OCI-M2 (cell line): Measurements from ENCODE around the gene HOXD13.

ENCODE experiments used
- DNase-seq: peaks from one replicate; lab custom pipeline; 2025; ENCODE audit not compliant: unreplicated experiment; lab: John Stamatoyannopoulos, UW

HOXD13 gene

DNA sequence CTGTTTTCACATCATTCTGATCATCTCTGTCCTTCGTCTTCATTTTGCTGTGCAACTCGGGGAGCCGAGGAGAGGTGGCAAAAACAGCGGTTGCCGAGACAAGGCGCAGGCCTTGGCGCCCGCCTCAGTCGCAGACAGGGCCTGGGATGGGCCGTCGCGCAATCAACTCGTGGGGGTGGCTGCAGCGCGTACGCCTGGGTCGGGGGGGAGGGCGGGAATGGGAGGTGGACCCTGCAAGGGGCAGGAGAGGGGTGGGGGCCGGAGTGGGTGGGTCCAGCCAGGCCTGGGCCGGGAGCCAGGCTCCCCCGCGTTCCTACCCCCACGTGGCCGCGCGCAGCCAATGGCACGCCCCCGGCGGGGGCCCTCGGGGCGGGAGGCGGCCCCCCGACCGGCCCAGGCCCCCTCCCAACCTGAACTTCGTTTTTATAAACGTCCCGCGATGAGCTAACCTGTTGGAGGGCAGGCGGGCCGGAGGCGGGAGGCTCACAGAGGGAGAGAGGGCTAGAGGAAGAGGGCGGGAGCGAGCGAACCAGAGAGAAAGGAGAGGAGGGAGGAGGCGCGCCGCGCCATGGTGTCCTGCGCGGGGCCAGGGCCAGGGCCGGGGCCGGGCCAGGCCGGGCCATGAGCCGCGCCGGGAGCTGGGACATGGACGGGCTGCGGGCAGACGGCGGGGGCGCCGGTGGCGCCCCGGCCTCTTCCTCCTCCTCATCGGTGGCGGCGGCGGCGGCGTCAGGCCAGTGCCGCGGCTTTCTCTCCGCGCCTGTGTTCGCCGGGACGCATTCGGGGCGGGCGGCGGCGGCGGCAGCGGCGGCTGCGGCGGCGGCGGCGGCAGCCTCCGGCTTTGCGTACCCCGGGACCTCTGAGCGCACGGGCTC is at the start of gene HOXD13:
TSS of gene HOXD13 (plus strand) at position 452 of the 875 bp plus-strand sequence. CDS start at position 622, 170 bp downstream.
- DNase-seq: no peak

DNA sequence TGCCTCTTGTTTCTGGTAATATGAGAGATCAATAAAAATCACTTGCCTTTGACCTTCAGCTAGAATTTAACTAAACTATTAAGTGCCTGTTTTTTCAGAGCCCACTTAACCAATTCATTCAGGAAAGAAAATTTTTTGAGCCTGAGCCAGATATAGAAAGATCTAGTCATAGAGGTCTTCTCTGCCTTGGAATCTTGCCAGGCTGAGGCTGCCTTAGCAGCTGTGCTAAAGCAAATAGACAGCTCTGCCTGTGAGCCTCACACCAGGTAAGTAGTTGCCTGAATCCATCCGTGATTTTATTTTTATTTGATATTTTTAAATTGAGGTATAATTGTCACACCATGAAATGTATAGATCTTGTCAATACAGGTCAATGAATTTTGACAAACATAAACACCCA is 36.1 kb upstream of the HOXD13 start:
- DNase-seq: no peak

DNA sequence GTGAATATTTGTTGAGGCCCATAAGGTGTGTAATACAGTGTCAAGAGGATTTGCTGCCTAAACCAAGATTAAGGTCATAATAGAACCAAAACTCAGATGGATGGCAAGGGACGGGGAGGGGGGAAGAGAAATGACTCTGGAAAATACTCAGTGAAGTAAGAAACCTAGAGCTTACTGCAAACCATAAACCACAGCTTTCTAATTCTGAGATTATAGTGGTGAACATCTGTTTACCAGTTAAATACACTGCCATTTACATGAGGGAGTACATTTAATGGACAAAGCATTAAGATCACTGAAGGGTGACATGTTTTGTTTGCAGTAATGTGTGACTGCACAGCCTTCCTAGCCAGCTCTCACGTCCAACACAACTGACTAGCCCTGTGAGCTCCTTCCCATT is 28.6 kb upstream of the HOXD13 start:
- DNase-seq: no peak

DNA sequence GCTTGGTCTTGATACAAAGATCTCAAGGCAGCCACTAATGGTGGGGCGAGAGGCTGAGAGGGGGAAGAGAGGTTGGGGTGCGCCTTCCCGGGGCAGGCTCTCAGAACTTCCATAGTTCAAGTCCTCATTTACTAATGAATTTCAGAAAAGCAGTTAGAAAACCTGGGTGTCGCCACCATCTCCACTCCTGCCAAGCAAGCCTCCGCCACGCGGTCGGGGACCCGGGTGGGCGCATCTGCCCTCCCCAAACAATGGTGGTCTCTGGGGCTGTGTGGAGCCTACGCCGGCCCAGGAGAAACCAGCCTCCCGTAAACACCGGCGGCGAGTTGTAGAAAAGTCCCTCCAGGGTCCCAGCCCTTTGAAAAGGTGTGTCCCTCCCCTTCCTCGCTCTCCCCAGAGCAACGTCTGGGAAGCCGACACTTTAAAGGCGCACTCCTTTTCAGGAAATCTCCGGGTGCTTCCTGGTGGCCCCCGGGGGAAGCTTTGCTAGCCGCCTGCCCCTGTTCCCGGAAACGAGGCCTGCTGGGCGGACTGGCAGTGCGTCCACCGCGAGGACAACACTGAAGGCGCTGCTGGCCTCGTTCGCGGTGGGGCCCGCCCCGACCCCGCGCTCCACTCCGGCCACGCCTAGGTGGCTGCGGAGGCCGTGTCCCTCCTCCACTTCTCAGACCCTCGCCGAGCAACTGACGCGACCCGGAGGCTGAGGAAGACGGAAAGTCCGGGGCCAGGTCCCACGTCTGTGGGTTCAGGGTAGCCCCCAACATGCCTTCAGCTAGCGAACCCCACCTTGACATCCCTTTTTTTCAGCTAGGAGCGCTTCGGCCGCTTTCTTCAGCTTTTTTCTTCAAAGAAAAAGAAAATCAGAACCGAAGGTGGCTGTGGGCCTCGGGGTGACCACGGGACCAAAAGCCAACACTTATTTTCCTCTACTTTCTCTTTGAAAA is 25.6 kb upstream of the HOXD13 start:
- no peak for DNase-seq

DNA sequence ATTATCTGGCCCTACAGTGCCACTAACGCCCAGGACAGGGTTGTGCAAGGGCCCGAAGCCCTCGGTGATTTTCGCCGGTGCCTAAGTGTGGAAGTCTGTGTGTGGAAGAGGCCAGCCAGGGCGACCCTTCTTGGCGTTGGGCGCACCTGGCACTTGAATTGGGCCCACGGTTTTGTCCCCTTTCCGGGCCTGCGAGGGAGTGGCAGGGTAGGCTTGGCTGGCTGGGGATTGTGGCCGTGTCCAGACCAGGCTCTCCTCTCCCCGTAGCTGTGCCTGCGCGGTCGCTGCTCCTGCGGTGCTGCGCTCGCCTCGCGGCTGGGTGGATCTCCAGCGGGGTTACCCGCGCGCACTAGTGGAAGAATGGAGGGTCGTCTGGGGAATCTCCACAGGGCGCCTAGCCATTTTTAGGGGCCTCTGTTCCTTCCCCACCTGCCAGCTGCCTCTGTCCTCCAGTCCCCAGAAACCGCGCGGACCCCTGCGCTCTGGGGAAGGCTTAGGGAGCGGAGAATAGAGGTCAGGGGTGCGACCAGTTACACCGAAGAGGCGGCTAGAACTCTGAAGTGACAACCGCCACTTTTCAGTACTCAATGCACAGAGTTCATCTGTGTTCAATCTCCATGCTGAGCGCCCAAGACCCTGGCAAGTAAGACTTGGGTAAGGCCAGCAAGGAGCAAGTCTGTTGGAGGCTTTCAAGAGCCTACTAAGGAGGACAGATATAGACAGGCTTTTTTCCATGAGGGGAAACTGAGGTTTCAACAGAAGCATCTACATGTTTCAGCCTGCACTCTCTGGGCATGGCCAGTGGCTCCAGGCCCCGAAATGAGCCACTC is 24.7 kb upstream of the HOXD13 start:
- DNase-seq: no peak

DNA sequence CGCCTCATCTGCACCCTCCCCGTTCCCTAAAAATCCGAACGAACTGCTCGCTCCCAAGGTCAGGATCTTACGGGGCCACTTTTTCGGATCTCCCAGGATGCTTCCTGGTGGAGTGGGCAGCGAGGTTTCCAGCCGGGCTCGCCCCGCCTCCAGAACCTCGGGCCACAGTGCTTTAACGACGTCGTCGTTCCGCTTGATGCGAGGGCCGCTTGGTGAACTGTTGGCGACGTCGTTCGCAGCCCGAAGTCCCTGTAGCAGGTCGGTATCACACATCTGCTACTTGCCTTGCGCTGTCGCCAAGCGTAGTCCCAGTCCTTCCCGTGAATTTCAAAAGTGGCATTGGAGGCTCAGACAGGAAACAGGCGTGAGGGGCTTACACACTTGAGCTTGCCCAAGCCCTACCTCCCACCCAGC is 24.1 kb upstream of the HOXD13 start:
- DNase-seq: no peak

DNA sequence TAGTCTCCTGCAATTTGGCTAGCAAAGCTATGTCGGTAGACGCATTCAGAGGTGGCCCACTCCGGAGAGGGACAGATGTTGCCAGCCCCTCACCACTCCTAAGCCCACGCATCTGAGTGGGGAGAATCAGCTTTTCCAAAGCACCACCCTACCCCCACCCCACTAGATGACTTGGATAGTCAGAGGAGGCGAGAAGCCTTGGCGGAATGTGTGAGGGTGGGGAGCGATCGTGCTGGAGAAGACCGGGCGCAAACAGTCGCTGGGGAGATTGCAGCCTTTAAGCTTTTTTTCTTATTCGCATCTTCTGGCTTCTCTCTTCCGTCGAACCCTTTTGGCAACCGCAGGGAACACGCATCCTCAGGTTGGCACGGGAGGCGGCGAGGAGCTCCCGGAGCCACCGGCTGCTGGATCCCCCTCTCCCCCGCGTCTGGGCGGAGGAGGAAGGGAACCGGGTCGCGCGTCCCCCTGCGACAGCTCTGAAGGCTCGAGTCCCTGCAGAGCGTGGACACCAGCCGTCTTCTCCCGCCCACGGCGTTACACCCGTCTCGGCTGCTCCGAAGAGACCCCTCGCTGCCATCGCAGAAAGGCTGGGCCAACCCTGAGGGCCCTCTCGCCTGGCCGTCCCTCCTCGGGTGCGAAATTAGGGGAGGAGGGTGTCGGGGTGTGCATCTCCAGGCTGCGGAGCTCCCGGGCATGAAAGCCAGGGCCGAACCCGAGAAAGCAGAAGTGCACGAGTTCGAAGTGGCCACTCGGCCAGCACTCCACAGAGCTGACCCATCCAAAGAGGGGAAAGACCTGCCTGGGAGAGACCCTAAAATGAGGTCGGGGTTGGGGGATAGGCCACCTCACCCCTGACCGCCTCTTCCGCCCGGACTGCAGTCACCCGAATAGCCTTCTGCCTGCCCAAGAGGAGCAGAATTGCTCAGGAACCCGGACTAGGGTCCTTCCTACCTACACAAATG is 20.9 kb upstream of the HOXD13 start:
- no peak for DNase-seq

DNA sequence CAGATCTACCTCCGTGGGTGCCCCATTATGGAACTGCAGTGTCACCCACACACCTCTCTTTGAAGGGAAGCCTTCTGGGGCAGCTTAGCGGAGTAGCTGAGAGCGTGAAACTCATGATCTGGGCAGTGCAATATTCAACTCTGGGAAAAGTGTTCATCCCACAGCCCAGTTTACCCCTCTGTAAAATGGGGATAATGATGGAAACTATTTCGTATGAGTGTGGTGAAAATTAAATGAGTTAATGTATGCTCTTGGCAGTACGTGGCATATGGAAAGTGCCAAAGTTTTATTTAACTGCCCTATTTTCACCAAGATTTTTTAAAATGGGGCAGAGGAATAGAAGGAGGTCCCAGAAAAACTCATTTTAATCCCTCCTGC is 20.2 kb upstream of the HOXD13 start:
- no peak for DNase-seq

DNA sequence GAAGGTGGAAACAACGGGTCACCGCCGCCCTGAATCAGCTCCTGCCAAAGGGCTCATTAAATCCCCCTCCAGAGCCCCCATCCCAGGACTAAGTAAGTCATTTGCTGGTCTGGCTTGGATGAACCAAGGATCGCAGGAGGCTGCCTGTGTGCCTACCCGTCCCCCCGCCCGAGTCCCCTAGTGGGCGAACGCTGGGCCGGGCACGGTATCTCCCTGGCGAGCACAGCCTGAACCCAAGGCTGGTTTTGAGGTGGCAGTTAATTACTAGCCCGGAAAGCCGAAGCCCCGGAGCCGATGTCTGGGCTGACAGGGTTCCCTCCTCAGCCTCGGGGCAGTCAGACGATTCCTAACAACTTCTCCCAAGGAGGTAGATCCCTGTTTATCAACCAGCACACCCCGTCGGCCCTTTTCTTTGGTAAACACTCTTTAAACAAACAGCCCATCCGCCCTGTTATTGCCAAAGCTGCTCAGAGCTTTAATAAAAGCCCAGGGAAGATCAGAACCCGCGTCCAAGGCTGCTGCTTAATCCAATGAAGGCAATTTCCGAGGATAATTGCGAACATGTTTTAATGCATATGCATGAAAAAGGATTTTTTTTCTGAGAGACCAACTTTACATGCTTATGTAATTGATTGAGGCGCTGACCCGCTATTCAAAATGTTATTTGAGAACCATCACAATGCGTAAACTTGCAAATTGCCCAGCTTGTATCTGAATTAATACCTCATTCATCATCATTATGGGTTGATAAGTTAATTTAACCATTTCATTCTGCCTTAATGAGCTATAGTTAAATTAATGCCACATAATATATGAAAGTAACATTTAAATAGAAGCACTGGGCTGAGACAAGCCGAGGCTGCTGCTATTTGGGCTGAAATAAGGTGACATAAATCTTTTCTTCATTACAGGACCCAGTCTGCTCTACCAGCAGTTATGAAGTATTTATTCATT is 19.3 kb upstream of the HOXD13 start:
- no peak for DNase-seq

DNA sequence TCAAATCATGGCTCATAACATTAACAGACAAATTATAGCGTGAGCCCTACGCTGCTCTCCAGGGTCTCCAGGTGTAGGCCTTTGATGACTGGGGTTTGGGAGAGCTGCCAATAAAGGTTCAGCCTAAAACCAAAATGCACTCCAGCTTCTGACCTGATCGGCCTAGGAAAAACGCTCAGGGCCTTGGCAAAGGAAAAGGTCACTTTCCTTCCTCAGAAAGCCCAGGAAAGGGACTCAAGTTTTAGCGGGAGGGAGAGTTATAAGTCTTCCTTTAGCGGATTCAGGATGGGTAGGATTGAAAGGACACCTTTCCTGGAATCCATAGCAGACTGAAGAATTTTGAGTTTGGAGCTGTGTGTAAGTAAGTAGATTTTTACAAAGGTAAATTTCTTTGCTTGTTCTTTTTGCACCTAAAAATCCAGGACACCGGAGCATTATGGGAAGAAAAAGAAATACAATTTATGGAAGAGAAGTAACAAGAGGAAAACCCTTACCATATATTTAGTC is 17.5 kb upstream of the HOXD13 start:
- no peak for DNase-seq

DNA sequence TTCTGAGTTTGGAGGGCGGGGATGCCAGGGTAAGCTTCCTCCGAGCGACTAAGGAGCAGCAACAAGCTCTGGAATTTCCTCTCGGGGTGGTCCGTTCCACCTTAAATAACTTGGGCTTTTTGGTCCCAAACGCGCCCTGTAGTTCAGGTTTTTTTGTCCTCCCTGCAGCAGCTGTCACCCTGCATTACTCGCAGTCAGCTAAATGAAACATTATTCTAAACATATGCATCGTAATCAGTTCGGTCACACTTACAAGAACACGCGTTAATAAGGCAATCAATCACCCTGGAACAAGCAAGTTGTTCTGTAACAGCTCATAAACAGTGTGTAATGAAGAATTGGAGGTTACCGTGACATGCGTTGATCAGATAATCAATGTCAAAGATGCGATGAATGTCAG is 17.0 kb upstream of the HOXD13 start:
- no peak for DNase-seq

DNA sequence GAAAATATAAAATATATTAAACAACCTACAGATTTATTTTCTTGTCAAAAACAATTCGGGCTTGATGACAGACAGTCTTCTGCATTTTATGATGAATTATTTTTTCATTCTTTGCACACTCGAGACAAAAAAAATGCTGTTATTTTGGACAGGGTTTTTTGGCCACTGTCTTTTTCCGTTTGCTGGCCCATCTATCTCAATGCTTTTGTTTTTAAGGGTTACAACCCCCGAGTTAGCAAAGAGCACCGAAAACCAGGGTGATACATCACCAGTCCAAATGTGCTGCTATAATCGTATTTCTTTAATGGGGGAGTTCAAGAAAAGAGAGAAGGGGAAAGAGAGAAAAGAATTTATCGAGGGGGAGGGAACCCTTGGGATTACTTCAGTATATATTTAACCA is 16.5 kb upstream of the HOXD13 start:
- no peak for DNase-seq

DNA sequence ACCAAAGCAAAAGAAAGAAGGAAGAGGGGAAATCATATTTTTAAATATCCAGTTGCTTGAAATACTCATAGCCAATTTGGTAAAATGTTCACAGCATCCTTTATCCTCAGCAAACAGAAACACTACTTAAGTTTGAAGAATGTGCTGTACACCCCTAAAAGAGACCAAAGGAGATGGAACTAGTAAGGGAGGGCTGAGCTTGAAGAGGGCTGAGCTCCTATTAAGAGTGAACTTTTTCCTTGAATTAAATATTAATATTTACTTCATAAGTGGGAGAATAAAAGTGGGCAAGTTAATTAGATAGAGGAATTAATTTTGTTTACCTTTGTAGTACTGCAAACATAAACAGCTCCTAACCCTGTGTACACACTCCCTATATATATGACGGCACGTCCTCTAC is 15.7 kb upstream of the HOXD13 start:
- DNase-seq: no peak

DNA sequence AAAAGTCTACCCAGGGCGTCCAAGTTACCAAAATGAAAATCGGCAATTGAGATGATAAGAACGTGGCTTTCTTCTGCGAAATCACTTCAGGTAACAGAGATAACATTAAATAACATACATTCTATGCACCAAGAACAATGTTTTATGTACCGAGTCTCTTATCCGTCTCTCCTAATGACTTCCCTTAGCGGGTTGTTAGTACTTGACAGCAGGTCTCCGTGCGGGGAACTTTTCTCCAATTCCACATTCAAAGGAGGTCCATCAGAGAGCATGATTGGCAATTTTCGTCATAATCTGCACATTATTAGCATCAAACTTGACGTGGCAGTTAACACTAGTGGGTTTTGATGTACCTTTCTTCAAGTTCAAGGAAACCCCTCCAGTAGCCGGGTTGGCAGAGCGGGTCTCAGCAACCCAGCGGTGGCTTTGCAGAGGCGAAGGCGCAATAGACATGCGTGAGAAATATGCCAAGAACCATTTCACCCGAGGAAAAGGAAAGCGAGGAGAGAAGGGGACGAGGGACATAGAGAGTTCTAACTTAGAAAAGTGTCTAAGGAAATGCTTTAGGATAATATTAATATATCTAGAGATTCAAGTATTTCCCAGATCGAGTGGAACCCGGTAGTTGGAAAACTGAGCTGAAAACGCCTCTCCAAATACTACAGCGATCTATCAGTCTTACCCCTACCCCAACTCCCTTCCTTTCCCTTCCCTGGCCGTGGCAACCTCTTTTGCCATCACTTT is 13.8 kb upstream of the HOXD13 start:
- no peak for DNase-seq

DNA sequence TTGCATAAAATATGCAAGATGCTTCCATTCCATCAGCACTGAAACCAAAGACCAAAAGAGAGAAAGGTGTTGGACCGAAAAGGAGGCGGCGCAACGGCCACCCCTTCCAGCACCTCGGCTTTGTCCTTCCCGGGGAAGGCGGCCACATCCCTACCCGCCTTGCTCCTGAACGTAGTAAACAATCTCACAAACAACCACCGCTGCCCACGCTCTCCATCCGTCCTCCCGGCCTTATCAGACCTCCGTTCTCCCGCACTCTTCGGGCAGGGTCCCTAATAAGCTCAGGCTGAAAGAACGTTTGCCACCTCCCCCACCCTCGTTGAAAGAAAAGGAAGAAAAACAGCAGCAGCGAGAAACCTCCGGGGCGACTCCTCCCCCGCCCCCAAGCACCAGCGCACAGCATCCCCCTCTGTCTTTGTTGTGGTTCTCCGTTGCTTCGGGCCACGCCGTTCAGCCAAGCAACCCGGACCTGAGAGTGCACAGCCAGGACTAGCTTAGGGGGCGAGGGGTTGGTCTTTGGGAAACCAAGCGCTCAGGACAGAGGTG is 13.2 kb upstream of the HOXD13 start:
- no peak for DNase-seq

DNA sequence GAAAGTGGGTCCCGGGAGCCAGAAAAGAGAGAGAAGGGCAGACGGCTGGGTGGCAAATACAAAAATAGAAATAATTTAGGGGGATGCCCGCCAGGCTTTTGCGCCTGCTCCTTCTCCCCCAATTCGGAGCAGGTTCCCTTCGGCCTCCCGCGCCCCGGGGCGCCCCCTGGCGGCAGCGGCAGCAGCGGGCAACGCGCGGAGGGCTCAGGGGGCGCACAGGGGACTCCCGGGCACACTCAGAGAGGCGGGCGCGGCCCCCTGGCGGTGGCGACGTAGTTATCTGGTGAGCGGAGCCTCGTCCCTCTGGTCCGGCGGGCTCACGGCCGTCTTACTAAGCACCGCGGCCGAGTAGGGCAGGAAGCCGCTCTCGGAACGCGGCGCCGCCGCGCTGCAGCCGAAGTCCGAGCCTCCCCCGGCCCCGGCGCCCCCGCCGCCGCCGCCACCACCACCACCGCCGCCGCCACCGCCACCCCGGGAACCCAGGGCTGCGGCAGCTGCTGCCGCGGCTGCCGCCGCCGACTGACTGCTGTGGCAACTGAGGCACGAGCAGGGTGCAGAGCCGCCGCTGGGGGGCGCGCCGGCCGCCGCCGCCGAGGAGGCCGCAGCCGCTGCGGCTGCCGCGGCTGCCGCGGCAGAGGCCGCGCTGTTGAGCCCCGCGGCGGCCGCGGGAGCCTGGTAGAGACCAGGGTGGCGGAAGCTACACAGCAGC is 12.5 kb upstream of the HOXD13 start:
- DNase-seq: peak; percentile 31
